Karpas-422 (cell line): ENCODE measurements around the gene LRFN5. TPM values are rescaled to one million over a fixed set of nuclear protein-coding genes. Genes with fewer than 3 reads are reported as not detected.
A peak's percentile ranks its signal among the peaks of the same experiment; 100 is the strongest.
"Not testable (repeated sequence)": the region's sequence is repeated elsewhere in the genome, so short reads cannot be mapped to it uniquely, and the experiment has no call there.

ENCODE experiments used
- DNase-seq: peaks from one replicate; pipeline ENCODE4 v3.0.0-alpha.2; 2015
- H2AFZ ChIP-seq: fragments of 200-600 bp; sonication (generic); 2 replicates; pipeline ENCODE4 v1.6.1; 2014; ENCODE audit warnings: antibody characterized with exemption, low read length, mixed read lengths
- H3K27ac ChIP-seq: fragments of 200-600 bp; sonication (generic); 2 replicates; pipeline ENCODE4 v1.5.1; 2014; ENCODE audit warnings: mild to moderate bottlenecking, low read length, moderate library complexity
- H3K27me3 ChIP-seq: fragments of 200-600 bp; sonication (generic); 2 replicates; pipeline ENCODE4 v1.6.1; 2014; ENCODE audit warnings: low read length, mixed read lengths
- H3K36me3 ChIP-seq: fragments of 200-600 bp; sonication (generic); 2 replicates; pipeline ENCODE4 v1.6.1; 2014; ENCODE audit warnings: low read length, mixed read lengths; ENCODE audit not compliant: insufficient read depth
- H3K4me1 ChIP-seq: fragments of 200-600 bp; sonication (generic); 2 replicates; pipeline ENCODE4 v1.6.1; 2014; ENCODE audit warnings: mild to moderate bottlenecking, low read length, mixed read lengths
- H3K4me2 ChIP-seq: fragments of 200-600 bp; sonication (generic); 2 replicates; pipeline ENCODE4 v1.6.1; 2014; ENCODE audit warnings: low read length, low read depth, mild to moderate bottlenecking; ENCODE audit not compliant: poor library complexity, severe bottlenecking
- H3K4me3 ChIP-seq: fragments of 200-600 bp; sonication (generic); 2 replicates; pipeline ENCODE4 v1.5.1; 2014; ENCODE audit warnings: mild to moderate bottlenecking, antibody characterized with exemption, low read length, mixed read lengths
- H3K79me2 ChIP-seq: fragments of 200-600 bp; sonication (generic); 2 replicates; pipeline ENCODE4 v1.6.1; 2014; ENCODE audit warnings: mild to moderate bottlenecking, low read length, mixed read lengths
- H3K9ac ChIP-seq: fragments of 200-600 bp; sonication (generic); 2 replicates; pipeline ENCODE4 v1.6.0; 2014; ENCODE audit warnings: low read length
- H3K9me2 ChIP-seq: fragments of 200-600 bp; sonication (generic), shearing (Covaris generic); replicated peaks from 2 replicates; pipeline ENCODE4 v1.6.0; 2014; ENCODE audit warnings: mild to moderate bottlenecking, low read length, moderate library complexity; ENCODE audit not compliant: insufficient read depth
- H3K9me3 ChIP-seq: fragments of 300-700, 200-600 bp; sonication (generic); 2 replicates; pipeline ENCODE4 v1.6.1; 2014; ENCODE audit warnings: low read length, mixed read lengths
- H4K20me1 ChIP-seq: fragments of 200-600 bp; sonication (generic); 2 replicates; pipeline ENCODE4 v1.6.1; 2014; ENCODE audit warnings: mild to moderate bottlenecking, antibody characterized with exemption, low read length, low read depth; ENCODE audit not compliant: insufficient read depth
- total RNA-seq: library from RNA; depleted of rRNA; stranded (reverse); fragments of >200 nt; shearing (Covaris generic); gene quantifications from 2 replicates; pipeline ENCODE4 v1.2.3, GENCODE V29; 2014; ENCODE audit warnings: low replicate concordance; rRNA removed

LRFN5 gene
- total RNA-seq, result not detected in 2 replicates

DNA sequence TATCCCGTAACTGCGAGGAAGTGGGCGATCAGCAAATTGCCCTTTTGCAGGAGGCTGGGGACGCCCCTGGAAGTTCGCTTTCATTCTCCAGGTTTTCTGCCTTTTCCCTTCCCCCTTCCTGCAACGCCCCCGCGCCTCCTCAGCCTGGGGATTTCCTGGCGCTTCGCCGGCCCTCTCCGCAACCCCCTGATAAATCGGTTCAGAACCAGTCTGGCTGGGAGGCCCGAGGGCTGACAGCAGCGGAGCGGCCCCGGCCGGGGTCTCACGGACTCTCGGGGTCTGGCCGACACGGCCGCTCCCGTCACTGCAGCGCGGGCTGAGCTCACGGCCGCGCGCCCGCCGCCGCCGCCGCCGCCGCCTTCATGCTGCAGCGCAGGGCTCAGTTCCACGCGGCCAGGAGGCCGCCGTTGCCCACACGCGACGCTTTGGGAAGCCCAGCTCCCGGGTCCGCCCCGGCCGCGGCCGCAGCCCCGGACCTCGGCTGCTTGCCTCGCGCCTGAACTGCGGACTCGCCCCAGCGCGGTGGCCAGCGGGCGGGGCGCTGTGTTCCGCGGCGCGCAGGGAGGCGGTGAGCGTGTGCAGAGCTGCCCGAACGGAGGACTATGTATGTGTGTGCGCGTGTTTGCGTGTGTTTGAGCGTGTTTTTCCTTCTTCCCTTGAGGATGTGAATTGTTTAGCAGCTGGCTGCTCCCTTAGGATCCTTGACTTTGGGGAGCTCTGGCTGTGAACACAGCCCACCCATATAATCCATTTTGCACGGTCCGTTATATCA lies at the start of gene LRFN5:
TSS of gene LRFN5 (plus strand) at position 345 of the 772 bp plus-strand sequence.
- DNase-seq, result no peak
- Histone ChIP-seq H3K27ac (no peak within 1 kb of the TSS), H3K79me2 (no peaks in the 10 kb centered on the region), H3K9ac (no peak within 1 kb of the TSS), H3K9me2 (no peaks in the 10 kb centered on the region), H3K9me3 (peaks cover 3% of the 10 kb centered on the region; the same call in 1 of the 2 replicates), H3K4me3 (no peak within 1 kb of the TSS), H2AFZ (no peak within 1 kb of the TSS), H4K20me1 (no peaks in the 10 kb centered on the region), H3K27me3 (no peaks in the 10 kb centered on the region), H3K4me1 (no peaks in the 10 kb centered on the region), H3K36me3 (no peaks in the 10 kb centered on the region), H3K4me2 (no peak within 1 kb of the TSS)

DNA sequence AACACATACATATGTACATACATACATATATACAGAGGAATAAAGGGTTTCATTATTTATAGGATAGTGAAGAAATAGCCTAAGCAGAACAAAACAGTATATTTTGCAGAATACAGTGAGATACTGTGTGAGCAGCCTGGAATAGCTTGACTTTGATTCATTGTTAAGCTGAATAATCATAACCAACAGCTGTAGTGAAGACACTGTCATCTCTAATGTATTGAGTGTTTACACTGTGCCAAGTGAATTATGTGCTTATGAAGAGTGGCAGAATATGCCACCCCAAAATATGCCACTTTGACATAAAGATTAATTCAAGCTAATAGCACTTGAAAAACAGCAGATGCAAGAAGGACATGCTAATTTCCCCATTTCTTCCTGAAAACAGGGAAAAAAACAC lies 48.2 kb upstream of the LRFN5 start:
- H3K27ac ChIP-seq, result no peak overlapping the region
- H3K36me3 ChIP-seq, result no peaks in the 10 kb centered on the region
- no peaks in the 10 kb centered on the region for H3K79me2 ChIP-seq
- no peak overlapping the region for H3K4me3 ChIP-seq
- H3K9ac ChIP-seq, result no peak overlapping the region
- DNase-seq, result no peak
- no peaks in the 10 kb centered on the region for H3K9me2 ChIP-seq
- H3K4me1 ChIP-seq, result no peaks in the 10 kb centered on the region
- no peak overlapping the region for H2AFZ ChIP-seq
- no peaks in the 10 kb centered on the region for H4K20me1 ChIP-seq
- no peak overlapping the region for H3K4me2 ChIP-seq
- H3K9me3 ChIP-seq, result no peaks in the 10 kb centered on the region
- no peaks in the 10 kb centered on the region for H3K27me3 ChIP-seq

DNA sequence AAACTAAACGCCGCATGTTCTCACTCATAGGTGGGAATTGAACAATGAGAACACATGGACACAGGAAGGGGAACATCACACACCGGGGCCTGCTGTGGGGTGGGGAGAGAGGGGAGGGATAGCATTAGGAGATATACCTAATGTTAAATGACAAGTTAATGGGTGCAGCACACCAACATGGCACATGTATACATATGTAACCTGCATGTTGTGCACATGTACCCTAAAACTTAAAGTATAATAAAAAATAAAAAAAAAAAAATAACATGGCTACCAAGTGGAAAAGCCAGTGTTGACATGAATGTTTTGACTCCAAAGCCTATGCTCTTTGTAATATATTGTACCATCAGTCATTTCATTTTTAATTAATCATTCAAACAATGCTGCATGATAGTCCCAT lies 39.8 kb upstream of the LRFN5 start:
- not testable (repeated sequence) for H3K9me2 ChIP-seq, H4K20me1 ChIP-seq, H3K27ac ChIP-seq, DNase-seq, H3K36me3 ChIP-seq, H2AFZ ChIP-seq, H3K9me3 ChIP-seq, H3K79me2 ChIP-seq, H3K4me2 ChIP-seq, H3K4me3 ChIP-seq, H3K27me3 ChIP-seq, H3K4me1 ChIP-seq, H3K9ac ChIP-seq

DNA sequence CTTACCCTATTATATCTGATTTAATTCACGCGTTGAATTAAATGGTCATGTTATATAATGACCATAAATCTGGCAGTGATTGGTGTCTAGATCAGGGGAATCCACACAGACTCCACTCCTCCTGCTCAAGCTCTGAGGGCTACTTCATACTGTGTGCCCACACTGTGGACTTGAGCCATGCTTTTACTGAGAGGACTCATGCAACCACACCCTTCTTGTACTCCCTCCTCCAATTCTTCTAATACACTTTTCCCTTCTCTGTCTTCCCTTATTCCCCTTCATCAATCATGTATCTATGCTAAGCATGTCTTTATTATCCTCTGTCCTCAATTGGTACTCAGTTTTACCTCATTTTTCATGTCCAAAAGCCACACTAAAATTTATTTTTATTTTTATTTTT lies 37.7 kb upstream of the LRFN5 start:
- H3K36me3 ChIP-seq, result no peaks in the 10 kb centered on the region
- no peak overlapping the region for H2AFZ ChIP-seq
- H3K9me2 ChIP-seq, result no peaks in the 10 kb centered on the region
- peaks cover 3% of the 10 kb centered on the region; the same call in 1 of the 2 replicates for H3K9me3 ChIP-seq
- DNase-seq, result no peak
- H4K20me1 ChIP-seq, result no peaks in the 10 kb centered on the region
- no peaks in the 10 kb centered on the region for H3K4me1 ChIP-seq
- no peak overlapping the region for H3K4me2 ChIP-seq
- no peak overlapping the region for H3K4me3 ChIP-seq
- no peaks in the 10 kb centered on the region for H3K27me3 ChIP-seq
- H3K9ac ChIP-seq, result no peak overlapping the region
- no peak overlapping the region for H3K27ac ChIP-seq
- H3K79me2 ChIP-seq, result no peaks in the 10 kb centered on the region

DNA sequence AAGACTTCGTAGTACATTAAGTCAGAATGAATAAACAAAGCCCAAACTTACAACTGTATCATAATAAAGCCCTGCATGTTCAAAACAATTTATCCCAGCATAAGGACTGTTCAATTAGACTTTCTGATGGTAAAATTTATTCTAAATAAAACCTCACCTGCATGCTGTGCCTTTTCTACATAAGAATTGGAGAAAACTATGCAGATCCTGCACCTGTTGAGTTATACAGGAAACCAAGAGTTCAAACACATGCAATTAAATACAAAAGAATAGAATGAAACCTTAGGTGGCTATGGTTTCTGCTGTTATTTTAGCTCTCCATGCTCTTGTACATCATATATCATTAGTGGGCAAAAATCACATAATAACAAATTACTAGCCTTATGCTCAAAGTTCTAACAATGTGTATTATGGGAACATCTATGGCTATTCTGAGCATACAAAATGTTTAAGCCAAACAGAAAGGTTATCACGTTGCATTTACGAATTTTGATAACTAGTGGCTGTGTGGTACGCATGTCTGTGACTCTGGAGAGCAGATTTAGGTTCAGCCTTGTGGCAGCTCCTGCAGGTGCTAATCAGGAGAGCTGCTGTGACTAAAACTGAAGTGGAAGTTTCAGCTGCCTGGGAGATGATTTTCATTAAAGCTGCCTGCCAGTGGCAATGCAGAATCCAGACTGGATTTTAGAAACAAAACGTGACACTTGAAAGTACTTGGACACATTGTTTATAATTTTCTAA lies 36.1 kb upstream of the LRFN5 start:
- no peaks in the 10 kb centered on the region for H3K4me1 ChIP-seq
- H3K9me3 ChIP-seq, result peaks cover 3% of the 10 kb centered on the region; the same call in 1 of the 2 replicates
- H3K9ac ChIP-seq, result no peak overlapping the region
- no peaks in the 10 kb centered on the region for H3K9me2 ChIP-seq
- no peaks in the 10 kb centered on the region for H4K20me1 ChIP-seq
- no peaks in the 10 kb centered on the region for H3K27me3 ChIP-seq
- H3K4me2 ChIP-seq, result no peak overlapping the region
- H3K79me2 ChIP-seq, result no peaks in the 10 kb centered on the region
- H3K27ac ChIP-seq, result no peak overlapping the region
- H3K4me3 ChIP-seq, result no peak overlapping the region
- H3K36me3 ChIP-seq, result no peaks in the 10 kb centered on the region
- DNase-seq, result no peak
- H2AFZ ChIP-seq, result no peak overlapping the region

DNA sequence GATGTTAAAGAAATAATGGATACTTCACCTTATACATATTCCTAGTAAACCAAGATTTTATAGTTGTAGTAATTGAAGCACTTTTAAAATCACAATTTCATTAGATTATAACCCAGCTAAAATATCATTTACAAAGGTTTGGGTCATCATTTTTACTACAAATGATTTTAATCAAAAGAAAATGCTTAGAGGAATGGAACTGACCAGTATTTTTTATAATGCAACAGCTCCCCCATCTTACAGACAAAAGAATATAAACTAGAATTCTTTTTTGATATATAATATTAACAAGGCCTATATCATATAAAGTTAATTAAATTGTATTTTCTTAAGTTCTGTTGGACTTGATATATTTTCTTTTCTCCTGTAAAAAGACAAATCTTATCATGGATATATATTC lies 20.4 kb upstream of the LRFN5 start:
- Histone ChIP-seq H3K9me2 (no peaks in the 10 kb centered on the region), H2AFZ (no peak overlapping the region), H3K9me3 (no peaks in the 10 kb centered on the region), H3K4me3 (no peak overlapping the region), H4K20me1 (no peaks in the 10 kb centered on the region), H3K79me2 (no peaks in the 10 kb centered on the region), H3K9ac (no peak overlapping the region), H3K27me3 (no peaks in the 10 kb centered on the region), H3K4me2 (no peak overlapping the region), H3K4me1 (no peaks in the 10 kb centered on the region), H3K27ac (no peak overlapping the region), H3K36me3 (no peaks in the 10 kb centered on the region)
- peak; percentile 44 for DNase-seq

DNA sequence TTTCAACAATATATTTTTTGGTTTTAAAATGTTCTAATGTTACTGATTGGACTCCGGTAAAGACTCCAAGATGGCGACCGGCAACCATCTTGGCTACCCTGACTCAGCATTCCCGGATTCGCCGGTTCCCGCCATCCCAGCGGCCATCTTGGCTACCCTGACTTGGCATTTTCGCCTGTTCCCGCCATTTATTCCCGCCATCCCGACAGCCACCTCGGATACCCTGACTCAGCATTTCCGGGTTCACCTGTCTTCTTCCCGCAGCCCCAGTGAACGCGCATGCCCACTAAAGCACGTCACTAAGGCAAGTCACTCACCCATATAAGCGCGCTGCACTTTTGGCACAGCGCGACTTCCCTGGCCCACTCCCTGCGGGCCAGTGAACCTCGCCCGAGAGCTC lies 9.0 kb upstream of the LRFN5 start:
- Histone ChIP-seq H3K4me2 (no peak overlapping the region), H2AFZ (no peak overlapping the region), H3K27ac (no peak overlapping the region), H3K9ac (no peak overlapping the region), H3K4me3 (no peak overlapping the region), H3K36me3 (no peaks in the 10 kb centered on the region), H4K20me1 (no peaks in the 10 kb centered on the region), H3K4me1 (no peaks in the 10 kb centered on the region), H3K27me3 (no peaks in the 10 kb centered on the region), H3K9me2 (no peaks in the 10 kb centered on the region), H3K79me2 (no peaks in the 10 kb centered on the region), H3K9me3 (no peaks in the 10 kb centered on the region)
- no peak for DNase-seq

DNA sequence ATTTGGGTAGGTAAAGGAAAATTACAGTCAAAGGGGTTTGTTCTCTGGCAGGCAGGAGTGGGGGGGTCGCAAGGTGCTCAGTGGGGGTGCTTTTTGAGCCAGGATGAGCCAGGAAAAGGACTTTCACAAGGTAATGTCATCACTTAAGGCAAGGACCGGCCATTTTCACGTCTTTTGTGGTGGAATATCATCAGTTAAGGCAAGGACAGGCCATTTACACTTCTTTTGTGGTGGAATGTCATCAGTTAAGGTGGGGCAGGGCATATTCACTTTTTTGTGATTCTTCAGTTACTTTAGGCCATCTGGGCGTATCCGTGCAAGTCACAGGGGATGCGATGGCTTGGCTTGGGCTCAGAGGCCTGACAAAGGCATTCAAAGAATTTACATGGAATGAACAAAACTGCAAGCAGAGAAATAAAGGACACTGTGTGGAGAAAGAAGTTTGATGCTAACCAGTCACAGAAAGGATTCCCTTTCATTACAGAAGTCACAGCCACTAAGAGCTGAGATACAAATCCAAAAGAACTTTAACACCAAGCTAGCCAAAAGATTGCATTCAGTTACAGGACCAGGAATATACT lies 6.8 kb upstream of the LRFN5 start:
- H3K27ac ChIP-seq, H3K4me2 ChIP-seq, H3K79me2 ChIP-seq, H3K9ac ChIP-seq, H3K9me3 ChIP-seq, H3K36me3 ChIP-seq, H4K20me1 ChIP-seq, H3K9me2 ChIP-seq, H3K27me3 ChIP-seq, H3K4me3 ChIP-seq, DNase-seq, H3K4me1 ChIP-seq, H2AFZ ChIP-seq: not testable (repeated sequence)
